ENCODE measurements around the gene PARD3B. TPM values are rescaled to one million over a fixed set of nuclear protein-coding genes. Genes with fewer than 3 reads are reported as not detected.

Gene PARD3B
- total and polyA plus RNA-seq, 5 donors, result 3.0 to 18.6 (median 15.6) TPM

- Histone ChIP-seq H3K4me1 (ENCODE audit: control insufficient read depth, insufficient read depth, low read length) (no peaks in the 10 kb centered on the region), H3K9me3 (ENCODE audit: control insufficient read depth, low read length) (no peaks in the 10 kb centered on the region), H3K27ac (ENCODE audit: low read length) (no peak overlapping the region), H3K27me3 (ENCODE audit: control insufficient read depth, insufficient read depth) (no peaks in the 10 kb centered on the region), H3K4me3 (ENCODE audit: low read length) (no peak overlapping the region)
- DNase-seq (no peak), ATAC-seq (peak in 1 of 2 donors; percentile 91)
- intact Hi-C loops (cut with DNase I), result no loop called here
- 73% methylated on average over 4 of the region's 4 CpGs for WGBS
Observed at GRCh38 chr2:205650450-205650849, 1105.2 kb downstream of the PARD3B start.

- H3K4me1 ChIP-seq (ENCODE audit: control insufficient read depth, insufficient read depth, low read length), result no peaks in the 10 kb centered on the region
- no peaks in the 10 kb centered on the region for H3K27me3 ChIP-seq (ENCODE audit: control insufficient read depth, insufficient read depth)
- no peak overlapping the region for H3K27ac ChIP-seq (ENCODE audit: low read length)
- no peak for ATAC-seq
- no peak overlapping the region for H3K4me3 ChIP-seq (ENCODE audit: low read length)
- WGBS, result 99% methylated on average over 7 of the region's 7 CpGs
- intact Hi-C loops (cut with DNase I), result no loop called here
- no peaks in the 10 kb centered on the region for H3K9me3 ChIP-seq (ENCODE audit: control insufficient read depth, low read length)
- no peak for DNase-seq
Observed at GRCh38 chr2:205650931-205651330, 1105.7 kb downstream of the PARD3B start.

- intact Hi-C loops (cut with DNase I), result no loop called here
- ATAC-seq, result no peak
Observed at GRCh38 chr2:205651719-205652118, 1106.4 kb downstream of the PARD3B start.

GRCh38 chr2:205654878-205655605, 1109.8 kb downstream of the PARD3B start:
- H3K27ac ChIP-seq (ENCODE audit: low read length), result no peak overlapping the region
- DNase-seq, result no peak
- intact Hi-C loops (cut with DNase I), result no loop called here
- H3K4me1 ChIP-seq (ENCODE audit: control insufficient read depth, insufficient read depth, low read length), result no peaks in the 10 kb centered on the region
- WGBS, result 86% methylated on average over 10 of the region's 10 CpGs
- H3K27me3 ChIP-seq (ENCODE audit: control insufficient read depth, insufficient read depth), result no peaks in the 10 kb centered on the region
- peak in 1 of 2 donors; percentile 42 for ATAC-seq
- no peak overlapping the region for H3K4me3 ChIP-seq (ENCODE audit: low read length)
- H3K9me3 ChIP-seq (ENCODE audit: control insufficient read depth, low read length), result no peaks in the 10 kb centered on the region

More at GRCh38 chr2:205651719-205652118, 1106.4 kb downstream of the PARD3B start:
- H3K27me3 ChIP-seq (ENCODE audit: control insufficient read depth, insufficient read depth), result no peaks in the 10 kb centered on the region
- H3K27ac ChIP-seq (ENCODE audit: low read length), result no peak overlapping the region
- no peak for DNase-seq
- WGBS, result 0% methylated on average over 1 of the region's 1 CpG
- H3K9me3 ChIP-seq (ENCODE audit: control insufficient read depth, low read length), result no peaks in the 10 kb centered on the region
- no peak overlapping the region for H3K4me3 ChIP-seq (ENCODE audit: low read length)
- no peaks in the 10 kb centered on the region for H3K4me1 ChIP-seq (ENCODE audit: control insufficient read depth, insufficient read depth, low read length)

GRCh38 chr2:205655779-205656456, 1110.6 kb downstream of the PARD3B start:
- Histone ChIP-seq H3K9me3 (ENCODE audit: control insufficient read depth, low read length) (no peaks in the 10 kb centered on the region), H3K27ac (ENCODE audit: low read length) (no peak overlapping the region), H3K4me1 (ENCODE audit: control insufficient read depth, insufficient read depth, low read length) (peaks cover 3% of the 10 kb centered on the region), H3K4me3 (ENCODE audit: low read length) (no peak overlapping the region), H3K27me3 (ENCODE audit: control insufficient read depth, insufficient read depth) (no peaks in the 10 kb centered on the region)
- 91% methylated on average over 6 of the region's 6 CpGs for WGBS
- no peak for DNase-seq
- intact Hi-C loops (cut with DNase I), result no loop called here
- no peak for ATAC-seq

- no peak for DNase-seq
- intact Hi-C loops (cut with DNase I), result no loop called here
- Histone ChIP-seq H3K9me3 (ENCODE audit: control insufficient read depth, low read length) (no peaks in the 10 kb centered on the region), H3K27me3 (ENCODE audit: control insufficient read depth, insufficient read depth) (no peaks in the 10 kb centered on the region), H3K4me1 (ENCODE audit: control insufficient read depth, insufficient read depth, low read length) (peaks cover 4% of the 10 kb centered on the region), H3K27ac (ENCODE audit: low read length) (no peak overlapping the region), H3K4me3 (ENCODE audit: low read length) (no peak overlapping the region)
- no peak for ATAC-seq
- 93% methylated on average over 7 of the region's 7 CpGs for WGBS
Observed at GRCh38 chr2:205656461-205656860, 1111.2 kb downstream of the PARD3B start.

- WGBS, result 90% methylated on average over 4 of the region's 4 CpGs
- Histone ChIP-seq H3K4me3 (ENCODE audit: low read length) (no peak overlapping the region), H3K27ac (ENCODE audit: low read length) (no peak overlapping the region), H3K4me1 (ENCODE audit: control insufficient read depth, insufficient read depth, low read length) (peaks cover 4% of the 10 kb centered on the region), H3K27me3 (ENCODE audit: control insufficient read depth, insufficient read depth) (no peaks in the 10 kb centered on the region), H3K9me3 (ENCODE audit: control insufficient read depth, low read length) (no peaks in the 10 kb centered on the region)
- ATAC-seq (no peak), DNase-seq (no peak)
- intact Hi-C loops (cut with DNase I), result no loop called here
Observed at GRCh38 chr2:205656941-205657340, 1111.7 kb downstream of the PARD3B start.

GRCh38 chr2:205657579-205657978, 1112.3 kb downstream of the PARD3B start:
- no peak overlapping the region for H3K27ac ChIP-seq (ENCODE audit: low read length)
- DNase-seq (no peak), ATAC-seq (peak; percentile 48 to 81)
- H3K9me3 ChIP-seq (ENCODE audit: control insufficient read depth, low read length), result no peaks in the 10 kb centered on the region
- no peaks in the 10 kb centered on the region for H3K27me3 ChIP-seq (ENCODE audit: control insufficient read depth, insufficient read depth)
- intact Hi-C loops (cut with DNase I), result no loop called here
- 47% methylated on average over 3 of the region's 3 CpGs for WGBS
- H3K4me3 ChIP-seq (ENCODE audit: low read length), result no peak overlapping the region
- peaks cover 4% of the 10 kb centered on the region for H3K4me1 ChIP-seq (ENCODE audit: control insufficient read depth, insufficient read depth, low read length)

- 81% methylated on average over 2 of the region's 2 CpGs for WGBS
- intact Hi-C loops (cut with DNase I), result no loop called here
Observed at GRCh38 chr2:205658068-205658467, 1112.8 kb downstream of the PARD3B start.

GRCh38 chr2:205658572-205658971, 1113.3 kb downstream of the PARD3B start:
- Histone ChIP-seq H3K4me3 (ENCODE audit: low read length) (no peak overlapping the region), H3K27me3 (ENCODE audit: control insufficient read depth, insufficient read depth) (no peaks in the 10 kb centered on the region), H3K27ac (ENCODE audit: low read length) (no peak overlapping the region), H3K4me1 (ENCODE audit: control insufficient read depth, insufficient read depth, low read length) (peaks cover 4% of the 10 kb centered on the region), H3K9me3 (ENCODE audit: control insufficient read depth, low read length) (no peaks in the 10 kb centered on the region)
- intact Hi-C loops (cut with DNase I), result no loop called here
- 96% methylated on average over 2 of the region's 2 CpGs for WGBS
- no peak for ATAC-seq
- no peak for DNase-seq

More at GRCh38 chr2:205658068-205658467, 1112.8 kb downstream of the PARD3B start:
- Histone ChIP-seq H3K4me1 (ENCODE audit: control insufficient read depth, insufficient read depth, low read length) (peaks cover 4% of the 10 kb centered on the region), H3K9me3 (ENCODE audit: control insufficient read depth, low read length) (no peaks in the 10 kb centered on the region), H3K27me3 (ENCODE audit: control insufficient read depth, insufficient read depth) (no peaks in the 10 kb centered on the region), H3K27ac (ENCODE audit: low read length) (no peak overlapping the region), H3K4me3 (ENCODE audit: low read length) (no peak overlapping the region)
- no peak for DNase-seq
- no peak for ATAC-seq

- no peak for ATAC-seq
- peaks cover 4% of the 10 kb centered on the region for H3K4me1 ChIP-seq (ENCODE audit: control insufficient read depth, insufficient read depth, low read length)
- intact Hi-C loops (cut with DNase I), result no loop called here
Observed at GRCh38 chr2:205659922-205660321, 1114.6 kb downstream of the PARD3B start.

More at GRCh38 chr2:205659922-205660321, 1114.6 kb downstream of the PARD3B start:
- no peak overlapping the region for H3K27ac ChIP-seq (ENCODE audit: low read length)
- WGBS, result 81% methylated on average over 8 of the region's 8 CpGs
- no peak for DNase-seq
- no peak overlapping the region for H3K4me3 ChIP-seq (ENCODE audit: low read length)
- no peaks in the 10 kb centered on the region for H3K9me3 ChIP-seq (ENCODE audit: control insufficient read depth, low read length)
- H3K27me3 ChIP-seq (ENCODE audit: control insufficient read depth, insufficient read depth), result no peaks in the 10 kb centered on the region

Data from right cardiac atrium (tissue), 5 donors.